HG02678 (cell line): Measurements from ENCODE around the gene UGDH.

ENCODE experiments used
- ATAC-seq: cut with Tn5 transposase; IDR thresholded peaks from one replicate; pipeline ENCODE4 v1.9.1; 2021; ENCODE audit warnings: mild to moderate bottlenecking, moderate library complexity; ENCODE audit not compliant: unreplicated experiment

The UGDH gene

DNA sequence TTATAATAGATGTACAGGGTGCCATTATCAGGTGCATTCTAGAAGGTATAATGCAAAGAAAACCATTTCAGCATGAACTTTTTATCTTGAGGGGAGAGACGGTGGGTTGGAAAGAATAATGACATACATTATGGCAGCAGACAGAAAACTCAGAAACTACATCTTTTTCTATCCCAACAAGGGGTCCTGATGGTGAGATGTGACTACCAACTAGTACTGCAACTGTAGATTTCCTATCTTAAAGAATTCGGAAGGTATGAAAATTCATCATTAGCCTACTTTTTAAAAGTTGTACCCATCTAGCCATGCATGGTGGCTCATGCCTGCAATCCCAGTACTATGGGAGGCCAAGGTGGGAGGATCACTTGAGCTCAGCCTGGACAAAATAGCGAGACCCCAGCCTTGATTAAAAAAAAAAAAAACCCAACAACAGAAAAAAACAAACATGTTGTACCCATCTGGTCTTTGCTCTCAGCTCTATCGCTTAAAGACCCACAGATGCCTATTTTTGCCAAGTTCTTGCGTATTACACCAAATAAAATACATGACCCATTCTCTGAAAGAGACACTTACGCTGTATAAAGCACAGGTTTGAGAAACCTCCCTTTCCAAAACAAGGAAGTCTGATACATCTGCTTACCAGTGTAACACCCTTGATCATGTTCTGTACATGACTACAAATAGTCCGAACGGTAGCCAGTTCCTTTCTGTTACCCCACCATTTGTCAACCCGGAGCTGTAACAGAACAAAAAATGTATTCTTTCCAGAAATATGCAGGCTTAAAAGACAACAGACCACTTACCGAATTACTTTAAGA, 70.1 kb downstream of the UGDH start:
- no peak for ATAC-seq

DNA sequence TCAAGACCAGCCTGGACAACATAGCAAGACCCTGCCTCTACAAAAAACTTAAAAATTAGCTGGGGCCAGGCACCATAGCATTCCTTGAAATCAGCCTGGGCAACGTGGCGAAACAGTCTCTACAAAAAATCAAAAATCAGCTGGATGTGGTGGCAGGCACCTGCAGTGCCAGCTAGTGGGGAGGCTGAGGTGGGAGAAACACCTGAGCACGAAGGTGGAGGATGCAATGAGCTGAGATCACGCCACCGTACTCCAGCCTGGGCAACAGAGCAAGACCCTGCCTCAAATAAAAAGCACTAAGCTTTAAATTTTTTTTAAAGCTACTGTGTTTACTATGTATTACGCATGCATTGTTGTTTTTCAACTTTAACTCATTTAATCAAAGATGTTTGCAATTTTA, 71.8 kb downstream of the UGDH start:
- ATAC-seq = no peak

DNA sequence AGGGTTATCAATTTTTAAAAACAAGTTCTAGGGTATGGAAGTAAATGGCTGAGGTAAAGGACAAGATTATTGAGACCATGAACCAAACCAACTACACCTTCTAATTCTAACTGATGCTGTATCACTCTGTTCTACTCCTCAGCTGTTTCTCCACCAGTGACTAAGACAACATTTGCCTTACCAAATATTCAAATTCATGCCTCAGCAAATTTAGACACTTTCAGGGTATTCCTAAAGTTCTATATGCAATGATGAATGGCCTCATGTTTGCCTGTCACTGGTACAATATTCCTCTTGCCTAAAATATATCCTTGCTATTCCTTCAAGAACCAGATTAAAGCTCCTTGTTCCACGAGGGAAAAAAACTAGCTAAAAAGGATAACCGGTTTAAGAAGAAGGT, 73.5 kb downstream of the UGDH start:
- ATAC-seq = no peak

DNA sequence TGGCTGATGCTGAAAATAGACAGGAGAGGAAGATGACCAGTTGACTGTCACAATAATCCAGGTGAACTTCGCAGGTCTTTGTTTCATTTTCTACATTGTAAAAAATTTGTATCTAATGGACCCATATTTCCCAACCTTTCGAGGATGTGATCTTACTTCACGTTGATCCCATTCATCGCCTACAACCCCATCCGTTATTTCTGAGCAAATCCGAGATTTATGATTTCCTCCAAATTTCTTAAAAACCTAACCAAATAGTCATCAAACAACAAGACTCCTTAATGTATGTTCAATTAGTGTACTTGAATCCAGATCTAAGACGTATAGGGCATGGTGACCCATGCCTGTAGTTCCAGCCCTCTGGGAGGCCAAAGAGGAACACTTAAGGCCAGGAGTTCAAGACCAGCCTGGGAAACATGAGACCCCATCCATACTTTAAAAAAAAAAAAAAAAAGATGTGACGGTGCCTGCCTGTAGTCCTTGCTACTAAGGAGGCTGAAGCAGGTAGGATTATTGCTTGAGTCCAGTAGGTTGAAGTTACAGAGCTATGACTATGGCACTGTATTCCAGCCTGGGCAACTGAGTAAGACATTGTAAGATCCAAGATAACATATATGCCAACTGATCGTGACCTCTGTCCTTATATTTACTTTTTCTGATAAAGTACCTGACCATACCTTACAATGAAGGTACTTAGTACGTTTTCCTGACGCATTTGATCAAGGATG, 74.2 kb downstream of the UGDH start:
- ATAC-seq = no peak

DNA sequence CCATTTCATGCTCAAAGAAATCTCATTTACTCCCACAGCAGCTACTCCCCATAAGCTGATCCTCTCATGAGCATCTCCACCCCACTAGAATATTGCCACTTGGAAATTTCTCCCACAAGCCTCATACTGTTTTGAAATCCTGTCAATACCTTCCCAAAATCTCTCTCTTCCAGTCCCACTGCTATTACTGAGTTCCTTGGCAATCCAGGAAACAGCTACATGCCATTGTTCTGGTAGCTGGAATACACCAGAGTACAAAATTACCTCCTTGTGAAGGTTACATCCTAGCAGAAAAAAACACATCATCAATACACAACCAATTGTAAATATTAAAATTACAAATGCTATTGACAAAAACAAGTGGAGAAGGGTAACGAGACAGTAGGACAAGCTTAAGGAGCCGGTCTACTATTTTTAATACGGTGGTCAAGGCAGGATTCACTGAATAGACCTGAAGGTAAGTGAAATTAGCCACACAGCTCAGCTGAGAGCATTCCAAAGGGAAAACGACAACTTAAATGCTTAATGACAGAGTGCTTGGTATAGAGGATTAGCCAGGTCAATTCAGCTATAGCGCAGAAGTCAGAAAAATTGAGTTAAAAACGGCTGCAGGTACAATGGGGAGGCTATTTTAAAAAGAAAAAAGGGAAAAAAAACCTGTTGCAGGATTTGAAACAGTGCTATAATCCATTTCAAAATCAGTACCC, 74.9 kb downstream of the UGDH start:
- no peak for ATAC-seq

DNA sequence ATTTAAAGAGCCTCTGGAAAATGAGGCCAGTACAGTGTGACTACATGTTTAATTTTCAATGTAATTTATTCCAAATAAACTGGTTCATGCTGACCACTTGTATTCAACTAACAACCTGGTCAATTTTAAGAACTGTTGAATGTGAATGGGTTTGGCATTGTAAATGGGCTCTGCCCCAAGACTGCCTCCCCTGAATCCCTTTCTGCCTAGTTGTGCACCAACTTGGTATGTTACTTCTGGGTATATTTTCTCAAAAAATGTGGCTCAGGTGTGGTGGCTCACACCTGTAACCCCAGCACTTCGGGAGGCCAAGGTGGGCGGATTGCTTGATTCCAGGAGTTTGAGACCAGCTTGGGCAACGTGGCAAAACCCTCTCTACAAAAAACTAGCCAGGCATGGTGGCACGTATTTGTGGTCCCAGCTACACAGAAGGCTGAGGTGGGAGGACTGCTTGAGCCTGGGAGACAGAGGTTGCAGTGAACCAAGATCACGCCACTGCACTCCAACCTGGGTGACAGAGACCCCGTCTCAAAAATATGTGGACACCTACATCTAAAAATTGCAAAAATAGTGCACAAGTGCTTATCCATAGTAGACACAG, 75.7 kb downstream of the UGDH start:
- ATAC-seq = no peak

DNA sequence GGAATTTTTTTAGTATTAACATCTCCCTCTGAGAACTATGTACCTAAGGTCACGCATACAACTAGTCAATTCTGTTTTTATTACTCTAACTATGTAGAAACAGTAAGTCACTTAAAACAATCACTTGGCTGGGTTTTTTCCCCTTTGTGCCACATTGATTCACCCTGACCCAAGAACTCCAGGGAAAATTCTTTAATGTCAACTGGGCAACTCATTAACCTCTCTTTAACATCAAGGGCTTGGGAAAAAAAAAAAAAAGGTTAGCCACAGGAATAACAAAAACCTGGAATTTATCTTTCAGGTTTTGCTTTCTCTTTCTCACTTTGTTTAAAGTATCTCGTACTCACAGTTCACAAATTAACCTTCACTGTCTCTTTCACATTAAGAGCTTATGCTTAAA, 76.6 kb downstream of the UGDH start:
- ATAC-seq = no peak
